Glutamatergic neuron (in vitro differentiated cells): ENCODE results near the gene HOXC9. TPM values are rescaled to one million over a fixed set of nuclear protein-coding genes. Genes with fewer than 3 reads are reported as not detected.

Experiments used
- DNase-seq: peaks from one replicate; pipeline ENCODE4 v3.0.0; 2022
- H3K27ac Mint-ChIP-seq: one replicate; pipeline ENCODE4 v1.8.0; 2020; ENCODE audit warnings: mild to moderate bottlenecking, mixed read lengths, inconsistent platforms; ENCODE audit not compliant: unreplicated experiment
- H3K27me3 Mint-ChIP-seq: one replicate; pipeline ENCODE4 v1.8.0; 2020; ENCODE audit warnings: mild to moderate bottlenecking, moderate library complexity, mixed read lengths, inconsistent platforms; ENCODE audit not compliant: unreplicated experiment
- H3K36me3 Mint-ChIP-seq: one replicate; pipeline ENCODE4 v1.8.0; 2020; ENCODE audit warnings: mild to moderate bottlenecking, mixed read lengths, inconsistent platforms; ENCODE audit not compliant: unreplicated experiment
- H3K4me1 Mint-ChIP-seq: one replicate; pipeline ENCODE4 v1.8.0; 2020; ENCODE audit warnings: mild to moderate bottlenecking, low read depth, mixed read lengths, inconsistent platforms; ENCODE audit not compliant: unreplicated experiment
- H3K4me3 Mint-ChIP-seq: one replicate; pipeline ENCODE4 v1.8.0; 2020; ENCODE audit warnings: mild to moderate bottlenecking, mixed read lengths, inconsistent platforms; ENCODE audit not compliant: unreplicated experiment
- H3K9me3 Mint-ChIP-seq: one replicate; pipeline ENCODE4 v1.8.0; 2020; ENCODE audit warnings: mild to moderate bottlenecking, moderate library complexity, mixed read lengths, inconsistent platforms; ENCODE audit not compliant: unreplicated experiment
- CTCF ChIP-seq: fragments of 200-600 bp; sonication (generic); IDR thresholded peaks from one replicate; pipeline ENCODE4 v1.5.0; 2021; ENCODE audit not compliant: partially characterized antibody, unreplicated experiment
- total RNA-seq: library from RNA; stranded (reverse); fragmentation: NEBNext Ultra II Directional; extraction: Animal tissue kit (Norgen Biotek cat#: 25700); gene quantifications from one replicate; pipeline ENCODE4 v1.2.1, GENCODE V29; 2021; ENCODE audit not compliant: unreplicated experiment

The HOXC9 gene
- total RNA-seq, 1 donor from 2014 or later: not detected

- no peak for DNase-seq
- Mint-ChIP-seq H3K27ac (no peak overlapping the region), H3K4me1 (no peaks in the 10 kb centered on the region), H3K36me3 (no peaks in the 10 kb centered on the region), H3K4me3 (no peak overlapping the region), H3K9me3 (peaks cover 3% of the 10 kb centered on the region), H3K27me3 (peaks cover 60% of the 10 kb centered on the region)
- no peak for TF ChIP-seq CTCF
Measured at GRCh38 chr12:53966385-53967133, 33.4 kb upstream of the HOXC9 start.

GRCh38 chr12:53967421-53967925 is 32.5 kb upstream of the HOXC9 start:
- peaks cover 3% of the 10 kb centered on the region for H3K9me3 Mint-ChIP-seq
- peaks cover 64% of the 10 kb centered on the region for H3K27me3 Mint-ChIP-seq
- H3K27ac Mint-ChIP-seq: no peak overlapping the region
- TF ChIP-seq CTCF: no peak
- H3K36me3 Mint-ChIP-seq: no peaks in the 10 kb centered on the region
- no peak for DNase-seq
- no peak overlapping the region for H3K4me3 Mint-ChIP-seq
- no peaks in the 10 kb centered on the region for H3K4me1 Mint-ChIP-seq

GRCh38 chr12:53968214-53969127 is 31.5 kb upstream of the HOXC9 start:
- Mint-ChIP-seq H3K27ac (no peak overlapping the region), H3K4me1 (no peaks in the 10 kb centered on the region), H3K4me3 (no peak overlapping the region), H3K9me3 (peaks cover 3% of the 10 kb centered on the region), H3K27me3 (peaks cover 69% of the 10 kb centered on the region), H3K36me3 (no peaks in the 10 kb centered on the region)
- TF ChIP-seq CTCF: no peak
- no peak for DNase-seq

- no peak for DNase-seq
- peaks cover 3% of the 10 kb centered on the region for H3K9me3 Mint-ChIP-seq
- no peaks in the 10 kb centered on the region for H3K4me1 Mint-ChIP-seq
- no peaks in the 10 kb centered on the region for H3K36me3 Mint-ChIP-seq
- no peak overlapping the region for H3K4me3 Mint-ChIP-seq
- no peak for TF ChIP-seq CTCF
- H3K27me3 Mint-ChIP-seq: peaks cover 63% of the 10 kb centered on the region
- no peak overlapping the region for H3K27ac Mint-ChIP-seq
Measured at GRCh38 chr12:53969588-53970259, 30.2 kb upstream of the HOXC9 start.
